ENCODE data around the gene SLC37A3.

- TF ChIP-seq, protein P1, sequence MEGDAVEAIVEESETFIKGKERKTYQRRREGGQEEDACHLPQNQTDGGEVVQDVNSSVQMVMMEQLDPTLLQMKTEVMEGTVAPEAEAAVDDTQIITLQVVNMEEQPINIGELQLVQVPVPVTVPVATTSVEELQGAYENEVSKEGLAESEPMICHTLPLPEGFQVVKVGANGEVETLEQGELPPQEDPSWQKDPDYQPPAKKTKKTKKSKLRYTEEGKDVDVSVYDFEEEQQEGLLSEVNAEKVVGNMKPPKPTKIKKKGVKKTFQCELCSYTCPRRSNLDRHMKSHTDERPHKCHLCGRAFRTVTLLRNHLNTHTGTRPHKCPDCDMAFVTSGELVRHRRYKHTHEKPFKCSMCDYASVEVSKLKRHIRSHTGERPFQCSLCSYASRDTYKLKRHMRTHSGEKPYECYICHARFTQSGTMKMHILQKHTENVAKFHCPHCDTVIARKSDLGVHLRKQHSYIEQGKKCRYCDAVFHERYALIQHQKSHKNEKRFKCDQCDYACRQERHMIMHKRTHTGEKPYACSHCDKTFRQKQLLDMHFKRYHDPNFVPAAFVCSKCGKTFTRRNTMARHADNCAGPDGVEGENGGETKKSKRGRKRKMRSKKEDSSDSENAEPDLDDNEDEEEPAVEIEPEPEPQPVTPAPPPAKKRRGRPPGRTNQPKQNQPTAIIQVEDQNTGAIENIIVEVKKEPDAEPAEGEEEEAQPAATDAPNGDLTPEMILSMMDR (IDR thresholded peaks at IDR 0.05): no peak
- TF ChIP-seq POLR2A (IDR thresholded peaks at IDR 0.05): no peak
Measured at GRCh38 chr7:140294454-140294853, 103.9 kb downstream of the SLC37A3 start.
